NCI-H748 (cell line): ENCODE results near the gene RLN3.
A peak's percentile ranks its signal among the peaks of the same experiment; 100 is the strongest.
"Not testable (repeated sequence)": the region's sequence is repeated elsewhere in the genome, so short reads cannot be mapped to it uniquely, and the experiment has no call there.

ENCODE experiments used
- DNase-seq: peaks from one replicate; lab custom pipeline; 2025; ENCODE audit not compliant: unreplicated experiment; lab: John Stamatoyannopoulos, UW

RLN3 gene

DNA sequence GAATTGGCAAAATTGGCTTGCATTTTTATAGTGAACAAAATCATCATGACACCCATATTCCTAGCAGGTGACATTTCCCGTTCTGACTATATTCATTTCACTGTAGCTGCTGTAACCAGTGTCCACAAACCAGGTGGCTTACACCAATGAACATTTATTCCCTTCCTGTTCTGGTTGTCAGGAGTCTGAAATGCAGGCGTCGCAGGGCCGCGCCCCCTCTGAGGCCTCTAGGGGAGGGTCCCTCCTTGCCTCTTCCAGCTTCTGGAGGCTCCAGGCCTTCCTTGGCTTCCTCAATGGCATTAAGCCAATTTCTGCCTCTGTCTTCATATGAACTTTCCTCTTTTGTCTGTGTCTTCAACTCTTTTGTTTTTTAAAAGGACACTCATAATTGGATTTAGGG lies 6.5 kb upstream of the RLN3 start:
- DNase-seq = no peak

DNA sequence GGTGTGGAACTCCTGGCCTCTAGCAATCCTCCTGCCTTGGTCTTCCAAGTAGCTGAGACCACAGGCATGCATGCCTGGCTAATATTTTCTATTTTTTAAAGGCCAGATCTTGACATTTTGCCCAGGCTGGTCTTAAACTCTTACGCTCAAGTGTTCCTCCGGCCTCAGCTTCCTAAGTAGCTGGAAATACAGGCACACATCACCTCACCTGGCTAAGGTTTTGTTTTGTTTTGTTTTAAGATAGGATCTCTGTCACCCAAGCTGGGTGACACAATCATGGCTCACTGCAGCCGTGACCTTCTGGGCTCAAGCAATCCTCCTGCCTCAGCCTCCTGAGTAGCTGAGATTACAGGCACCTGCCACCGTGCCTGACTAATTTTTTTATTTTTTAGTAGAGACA lies 5.5 kb upstream of the RLN3 start:
- no peak for DNase-seq

DNA sequence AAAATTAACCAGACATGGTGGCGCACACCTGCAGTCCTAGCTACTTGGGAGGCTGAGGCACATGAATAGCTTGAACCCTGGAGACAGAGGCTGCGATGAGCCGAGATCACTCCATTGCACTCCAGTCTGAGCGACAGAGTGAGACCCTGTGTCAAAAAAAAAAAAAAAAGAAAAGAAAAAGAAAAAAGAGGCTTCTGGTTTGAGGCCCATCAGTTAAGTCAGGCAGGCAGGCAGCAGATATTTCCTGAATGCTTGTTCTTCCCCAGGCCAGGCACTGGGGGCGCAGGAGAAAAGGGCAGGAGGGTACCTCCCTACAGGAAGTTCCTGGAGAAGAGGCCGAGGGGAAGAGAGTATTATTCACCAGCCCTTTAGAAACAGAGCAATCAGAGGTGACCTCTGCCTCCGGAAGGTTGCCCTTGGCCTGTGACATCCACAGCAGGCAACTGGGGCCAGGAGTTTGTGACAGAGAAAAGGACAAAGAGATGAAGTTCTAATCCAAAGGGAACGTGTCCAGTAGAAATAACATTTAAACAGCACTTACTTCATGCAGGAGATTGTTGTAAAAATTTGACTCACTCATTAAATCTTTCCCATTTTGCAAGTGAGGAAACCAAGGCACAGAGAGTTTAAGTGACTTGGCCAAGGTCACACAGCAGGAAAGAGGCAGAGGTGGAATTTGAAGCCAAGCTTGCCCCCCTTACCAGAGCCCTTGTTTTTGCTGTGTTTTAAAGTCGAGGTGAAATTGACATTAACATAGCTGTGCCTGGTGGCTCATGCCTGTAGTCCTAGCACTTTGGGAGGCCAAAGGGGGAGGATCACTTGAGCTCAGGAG lies 4.3 kb upstream of the RLN3 start:
- no peak for DNase-seq

DNA sequence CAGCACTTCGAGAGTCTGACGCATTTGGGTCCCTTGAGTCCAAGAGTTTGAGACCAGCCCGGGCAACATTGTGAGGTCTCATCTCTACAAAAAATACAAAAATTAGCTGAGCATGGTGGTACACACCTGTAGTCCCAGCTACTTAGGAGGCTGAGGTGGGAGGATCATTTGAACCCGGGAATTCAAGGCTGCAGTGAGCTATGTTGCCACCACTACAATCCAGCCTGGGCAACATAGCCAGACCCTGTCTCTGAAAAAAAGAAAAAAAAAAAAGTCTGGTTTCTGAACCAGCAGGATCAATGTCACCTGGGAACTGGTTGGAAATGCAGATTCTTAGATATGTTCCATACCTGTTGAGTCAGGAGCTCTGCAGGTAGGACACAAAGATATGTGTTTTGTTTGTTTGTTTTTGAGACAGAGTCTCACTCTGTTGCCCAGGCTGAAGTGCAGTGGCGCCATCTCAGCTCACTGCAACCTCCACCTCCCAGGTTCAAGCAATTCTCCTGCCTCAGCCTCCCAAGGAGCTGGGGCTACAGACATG lies 1.2 kb upstream of the RLN3 start:
- DNase-seq = not testable (repeated sequence)

DNA sequence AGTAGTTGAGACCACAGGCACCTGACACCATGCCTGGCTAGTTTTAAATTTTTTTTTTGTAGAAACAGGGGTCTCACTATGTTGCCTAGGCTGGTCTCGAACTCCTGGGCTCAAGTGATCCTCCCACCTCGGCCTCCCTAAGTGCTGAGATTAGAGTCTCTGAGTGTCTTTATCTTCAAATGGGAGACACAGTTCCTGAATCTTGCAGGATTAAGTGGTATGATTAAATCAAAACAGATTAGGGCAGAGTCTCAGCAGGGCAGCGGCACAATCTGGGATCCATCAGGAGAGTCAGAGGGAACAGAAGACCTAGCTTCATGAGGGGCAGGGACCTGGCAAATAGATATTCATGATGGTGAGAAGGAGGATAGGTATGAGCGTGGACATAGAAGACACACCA lies 953 bp downstream of the RLN3 start:
- no peak for DNase-seq

DNA sequence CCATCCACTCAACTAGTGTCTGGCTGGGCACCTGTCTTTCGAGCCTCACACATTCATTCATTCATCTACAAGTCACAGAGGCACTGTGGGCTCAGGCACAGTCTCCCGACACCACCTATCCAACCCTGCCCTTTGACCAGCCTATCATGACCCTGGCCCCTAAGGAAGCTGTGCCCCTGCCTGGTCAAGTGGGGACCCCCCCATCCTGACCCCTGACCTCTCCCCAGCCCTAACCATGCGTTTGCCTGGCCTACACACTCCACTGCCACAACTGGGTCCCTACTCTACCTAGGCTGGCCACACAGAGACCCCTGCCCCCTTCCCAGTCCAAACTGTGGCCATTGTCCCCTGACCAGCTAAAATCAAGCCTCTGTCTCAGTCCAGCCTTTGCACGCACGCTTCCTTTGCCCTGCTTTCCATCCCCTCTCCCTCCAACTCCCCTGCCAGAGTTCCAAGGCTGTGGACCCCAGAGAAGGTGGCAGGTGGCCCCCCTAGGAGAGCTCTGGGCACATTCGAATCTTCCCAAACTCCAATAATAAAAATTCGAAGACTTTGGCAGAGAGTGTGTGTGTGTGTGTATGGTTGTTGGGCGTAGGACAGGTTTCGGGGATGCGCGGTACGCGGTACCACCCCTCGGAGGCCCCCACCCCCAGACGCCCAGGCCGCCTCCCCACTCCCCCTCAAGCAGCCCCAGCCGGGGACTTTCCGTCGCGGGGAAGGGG lies 3.2 kb downstream of the RLN3 start:
- DNase-seq = no peak

DNA sequence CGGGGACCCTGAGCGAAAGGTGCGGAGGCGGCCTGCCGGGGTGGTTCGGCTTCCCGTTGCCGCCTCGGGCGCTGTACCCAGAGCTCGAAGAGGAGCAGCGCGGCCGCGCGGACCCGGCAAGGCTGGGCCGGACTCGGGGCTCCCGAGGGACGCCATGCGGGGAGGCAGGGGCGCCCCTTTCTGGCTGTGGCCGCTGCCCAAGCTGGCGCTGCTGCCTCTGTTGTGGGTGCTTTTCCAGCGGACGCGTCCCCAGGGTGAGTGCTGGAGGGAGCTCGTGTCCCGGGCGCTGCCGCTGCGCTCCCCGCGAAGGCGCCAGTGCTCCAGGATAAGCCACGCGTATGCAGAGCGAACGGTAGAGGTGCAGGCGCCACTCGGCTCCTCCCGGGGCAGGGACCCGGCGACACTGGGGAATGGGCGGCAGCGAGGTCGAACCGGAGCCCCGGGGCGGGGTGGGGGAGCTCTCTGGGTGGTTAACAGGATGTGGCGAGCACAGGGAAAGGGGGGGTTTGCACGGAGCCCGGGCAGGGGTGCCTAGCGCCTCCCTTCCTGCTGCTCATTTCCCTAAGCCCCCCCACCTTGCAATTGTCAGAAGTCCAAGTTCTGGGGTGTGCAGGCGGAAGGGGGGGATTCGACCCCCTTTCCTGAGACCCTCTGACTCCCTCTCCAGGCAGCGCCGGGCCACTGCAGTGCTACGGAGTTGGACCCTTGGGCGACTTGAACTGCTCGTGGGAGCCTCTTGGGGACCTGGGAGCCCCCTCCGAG lies 4.0 kb downstream of the RLN3 start, which contains the start of gene IL27RA:
TSS of gene IL27RA (plus strand) at position 44 of the 762 bp plus-strand sequence. CDS start at position 155, 111 bp downstream.
- DNase-seq = peak; percentile 61

DNA sequence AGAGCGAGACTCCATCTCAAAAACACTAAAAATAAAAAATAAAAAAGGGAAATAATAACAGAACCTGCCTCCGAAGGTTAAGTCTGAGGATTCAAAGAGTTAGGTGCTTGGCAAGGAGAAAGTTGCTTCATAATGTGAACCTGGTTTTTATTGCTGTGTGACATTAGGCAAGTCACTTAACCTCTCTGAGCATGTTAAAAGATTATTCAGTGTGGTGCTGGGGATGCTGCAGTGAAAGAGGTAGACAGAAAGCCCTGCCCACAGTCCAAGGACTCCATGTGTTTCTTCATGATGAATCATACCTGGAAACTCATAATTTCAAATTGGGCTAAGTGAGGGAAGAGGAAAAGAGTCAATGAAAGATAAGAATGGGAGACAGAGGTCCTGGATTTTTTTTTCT lies 6.0 kb downstream of the RLN3 start:
- DNase-seq = no peak

DNA sequence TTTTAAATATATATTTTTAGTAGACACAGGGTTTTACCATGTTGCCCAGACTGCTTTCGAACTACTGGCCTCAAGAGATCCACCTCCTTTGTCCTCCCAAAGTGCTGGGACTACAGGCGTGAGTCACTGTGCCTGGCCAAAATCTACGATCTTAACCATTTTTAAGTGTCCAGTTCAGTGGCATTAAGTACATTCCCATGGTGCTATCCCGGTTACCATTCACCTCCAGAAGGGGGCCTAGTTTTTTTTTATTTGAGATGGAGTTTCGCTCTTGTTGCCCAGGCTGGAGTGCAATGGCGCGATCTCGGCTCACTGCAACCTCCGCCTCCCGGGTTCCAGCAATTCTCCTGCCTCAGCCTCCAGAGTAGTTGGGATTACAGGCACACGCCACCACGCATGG lies 7.2 kb downstream of the RLN3 start:
- not testable (repeated sequence) for DNase-seq

DNA sequence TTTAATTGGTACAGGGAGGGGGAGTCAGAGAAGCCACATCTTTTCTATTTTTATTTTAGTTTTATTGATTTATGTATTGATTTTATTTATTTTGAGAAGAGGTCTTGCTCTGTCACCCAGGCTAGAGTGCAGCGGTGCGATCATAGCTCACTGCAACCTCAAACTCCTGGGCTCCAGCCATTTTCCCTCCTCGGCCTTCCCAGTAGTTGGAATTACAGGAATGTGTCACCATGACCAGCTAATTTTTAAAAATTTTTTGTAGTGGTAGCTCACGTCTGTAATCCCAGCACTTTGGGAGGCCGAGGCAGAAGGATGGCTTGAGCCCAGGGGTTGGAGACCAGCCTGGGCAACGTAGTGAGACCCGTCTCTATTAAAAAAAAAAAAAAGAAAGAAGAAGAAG lies 7.8 kb downstream of the RLN3 start:
- no peak for DNase-seq

DNA sequence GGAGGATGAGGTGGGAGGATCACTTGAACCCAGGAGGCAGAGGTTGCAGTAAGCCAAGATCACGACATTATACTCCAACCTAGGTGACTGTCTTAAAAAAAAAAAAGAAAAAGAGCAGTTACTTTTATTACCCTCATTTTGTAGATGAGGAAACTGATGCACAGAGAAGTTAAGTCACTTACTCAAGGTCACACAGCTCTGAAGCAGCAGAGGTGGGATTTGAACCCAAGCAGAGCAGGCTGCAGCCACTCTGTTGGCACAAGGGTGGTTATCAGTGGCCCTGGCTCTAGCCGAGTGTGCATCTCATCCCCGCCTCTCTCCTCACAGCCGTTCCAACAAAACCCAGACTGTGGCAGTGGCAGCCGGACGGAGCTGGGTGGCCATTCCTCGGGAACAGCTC lies 11.2 kb downstream of the RLN3 start:
- DNase-seq = no peak

DNA sequence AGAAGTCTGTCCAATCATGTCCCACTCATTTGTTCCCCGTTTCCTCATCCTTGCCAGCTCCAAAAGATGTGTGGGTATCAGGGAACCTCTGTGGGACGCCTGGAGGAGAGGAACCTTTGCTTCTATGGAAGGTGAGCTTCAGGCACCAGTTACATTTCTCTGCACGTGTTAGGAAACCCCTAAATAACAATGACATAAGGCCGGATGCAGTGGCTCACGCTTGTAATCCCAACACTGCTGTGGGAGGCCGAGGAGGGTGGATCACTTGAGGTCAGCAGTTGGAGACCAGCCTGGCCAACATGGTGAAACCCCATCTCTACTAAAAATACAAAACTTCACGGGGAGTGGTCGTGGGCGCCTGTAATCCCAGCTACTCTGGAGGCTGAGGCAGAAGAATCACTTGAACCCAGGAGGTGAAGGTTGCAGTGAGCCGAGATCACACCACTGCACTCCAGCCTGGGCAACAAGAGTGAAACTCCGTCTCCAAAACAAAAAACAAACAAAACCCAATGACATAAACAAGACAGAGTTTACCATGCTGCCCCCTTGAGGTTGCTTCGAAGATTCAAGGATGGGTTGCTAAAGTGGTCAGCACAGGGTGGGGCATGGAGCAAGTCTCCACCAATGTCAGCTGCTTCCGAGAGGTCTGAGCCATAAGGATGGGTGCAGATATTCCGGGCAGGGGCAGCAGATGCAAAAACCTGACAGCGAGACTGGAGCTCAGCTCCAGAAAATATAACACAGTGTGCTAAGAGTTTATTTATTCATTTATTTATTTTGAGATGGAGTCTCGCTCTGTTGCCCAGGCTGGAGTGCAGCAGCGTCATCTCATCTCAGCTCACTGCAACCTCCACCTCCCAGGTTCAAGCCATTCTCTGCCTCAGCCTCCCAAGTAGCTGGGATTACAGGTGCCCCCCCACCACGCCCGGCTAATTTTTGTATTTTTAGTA lies 15.0 kb downstream of the RLN3 start:
- DNase-seq = peak; percentile 64

DNA sequence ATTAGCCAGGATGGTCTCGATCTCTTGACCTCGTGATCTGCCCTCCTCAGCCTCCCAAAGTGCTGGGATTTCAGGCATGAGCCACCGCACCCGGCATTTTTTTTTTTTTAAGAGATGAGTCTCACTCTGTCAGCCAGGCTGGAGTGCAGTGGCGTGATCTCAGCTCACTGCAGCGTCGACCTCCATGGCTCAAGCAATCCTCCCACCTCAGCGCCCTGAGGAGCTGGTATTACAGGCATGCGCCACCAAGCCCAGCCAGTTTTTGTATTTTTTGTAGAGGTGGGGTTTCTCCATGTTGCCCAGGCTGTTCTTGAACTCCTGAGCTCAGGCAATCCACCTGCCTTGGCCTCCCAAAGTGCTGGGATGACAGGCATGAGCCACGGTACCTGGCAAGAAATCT lies 19.9 kb downstream of the RLN3 start:
- DNase-seq = not testable (repeated sequence)

DNA sequence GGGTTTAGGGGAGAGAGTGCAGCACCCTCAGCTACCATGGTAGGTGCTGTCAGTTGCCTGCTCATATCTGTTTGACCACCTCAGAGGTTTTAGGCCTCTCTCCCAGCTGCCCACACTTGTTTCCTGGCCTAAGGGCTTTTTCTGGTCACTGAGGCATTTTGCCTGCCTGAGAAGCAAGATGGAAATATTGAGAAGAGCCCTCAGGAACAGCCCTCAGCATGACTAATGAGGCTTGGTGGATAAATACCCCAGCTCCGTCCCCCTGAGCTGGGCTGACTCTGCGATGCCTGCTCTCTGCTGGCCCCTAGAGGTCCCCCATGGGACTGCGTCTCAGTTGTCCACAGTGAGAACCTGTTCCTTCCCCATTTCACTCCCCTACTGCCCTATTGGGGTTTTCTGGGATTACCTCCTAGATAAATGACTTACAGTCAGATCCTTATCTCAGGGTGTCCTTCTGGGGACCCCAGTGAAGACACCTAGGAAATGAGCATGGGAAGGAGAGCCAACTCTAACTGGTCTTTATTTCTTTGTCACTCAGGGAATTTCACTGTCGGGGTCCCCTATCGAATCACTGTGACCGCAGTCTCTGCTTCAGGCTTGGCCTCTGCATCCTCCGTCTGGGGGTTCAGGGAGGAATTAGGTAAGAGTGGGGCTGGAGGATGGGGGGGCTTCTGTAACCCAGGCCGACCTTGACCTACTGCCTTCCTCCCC lies 20.6 kb downstream of the RLN3 start:
- peak; percentile 36 for DNase-seq

DNA sequence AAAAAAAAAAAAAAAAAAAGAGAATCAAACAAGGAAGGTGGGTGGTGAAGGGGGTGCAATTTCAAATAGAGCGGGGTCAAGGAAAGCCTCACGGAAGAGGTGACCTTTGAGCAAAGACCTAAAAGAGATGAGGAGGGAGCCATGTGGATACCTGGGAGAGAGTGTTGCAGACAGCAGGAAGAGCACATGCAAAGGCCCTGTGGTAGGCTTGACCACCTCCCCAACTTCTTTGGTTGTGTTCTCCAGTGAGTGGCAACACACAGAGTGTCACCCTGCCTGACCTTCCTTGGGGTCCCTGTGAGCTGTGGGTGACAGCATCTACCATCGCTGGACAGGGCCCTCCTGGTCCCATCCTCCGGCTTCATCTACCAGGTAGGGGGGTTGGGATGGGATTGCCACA lies 22.6 kb downstream of the RLN3 start:
- no peak for DNase-seq

DNA sequence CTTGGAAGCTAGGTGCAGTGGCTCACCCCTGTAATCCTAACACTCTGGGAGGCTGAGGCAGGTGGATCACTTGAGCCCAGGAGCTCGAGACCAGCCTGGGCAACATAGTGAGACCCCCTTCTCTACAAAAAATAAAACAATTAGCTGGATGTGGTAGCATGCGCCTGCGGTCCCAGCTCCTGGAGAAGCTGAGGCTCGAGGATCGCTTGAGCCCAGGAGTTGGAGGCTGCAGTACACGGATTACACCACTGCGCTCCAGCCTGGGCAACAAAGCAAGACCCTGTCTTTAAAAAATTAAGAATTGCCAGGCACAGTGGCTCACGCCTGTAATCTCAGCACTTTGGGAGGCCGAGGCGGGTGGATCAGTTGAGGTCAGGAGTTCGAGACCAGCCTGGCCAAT lies 23.0 kb downstream of the RLN3 start:
- DNase-seq = not testable (repeated sequence)

DNA sequence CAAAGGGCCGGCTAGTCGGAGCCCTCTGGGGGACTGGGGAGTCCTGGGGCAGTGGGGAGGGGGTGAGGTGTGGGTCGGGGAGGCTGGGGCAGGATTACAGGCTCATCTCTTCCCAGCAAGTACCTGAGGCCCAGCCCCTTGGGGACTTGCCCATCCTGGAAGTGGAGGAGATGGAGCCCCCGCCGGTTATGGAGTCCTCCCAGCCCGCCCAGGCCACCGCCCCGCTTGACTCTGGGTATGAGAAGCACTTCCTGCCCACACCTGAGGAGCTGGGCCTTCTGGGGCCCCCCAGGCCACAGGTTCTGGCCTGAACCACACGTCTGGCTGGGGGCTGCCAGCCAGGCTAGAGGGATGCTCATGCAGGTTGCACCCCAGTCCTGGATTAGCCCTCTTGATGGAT lies 24.0 kb downstream of the RLN3 start:
- DNase-seq = no peak

DNA sequence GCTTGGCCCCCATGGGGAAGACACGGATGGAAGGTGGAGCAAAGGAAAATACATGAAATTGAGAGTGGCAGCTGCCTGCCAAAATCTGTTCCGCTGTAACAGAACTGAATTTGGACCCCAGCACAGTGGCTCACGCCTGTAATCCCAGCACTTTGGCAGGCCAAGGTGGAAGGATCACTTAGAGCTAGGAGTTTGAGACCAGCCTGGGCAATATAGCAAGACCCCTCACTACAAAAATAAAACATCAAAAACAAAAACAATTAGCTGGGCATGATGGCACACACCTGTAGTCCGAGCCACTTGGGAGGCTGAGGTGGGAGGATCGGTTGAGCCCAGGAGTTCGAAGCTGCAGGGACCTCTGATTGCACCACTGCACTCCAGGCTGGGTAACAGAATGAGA lies 24.5 kb downstream of the RLN3 start:
- no peak for DNase-seq

DNA sequence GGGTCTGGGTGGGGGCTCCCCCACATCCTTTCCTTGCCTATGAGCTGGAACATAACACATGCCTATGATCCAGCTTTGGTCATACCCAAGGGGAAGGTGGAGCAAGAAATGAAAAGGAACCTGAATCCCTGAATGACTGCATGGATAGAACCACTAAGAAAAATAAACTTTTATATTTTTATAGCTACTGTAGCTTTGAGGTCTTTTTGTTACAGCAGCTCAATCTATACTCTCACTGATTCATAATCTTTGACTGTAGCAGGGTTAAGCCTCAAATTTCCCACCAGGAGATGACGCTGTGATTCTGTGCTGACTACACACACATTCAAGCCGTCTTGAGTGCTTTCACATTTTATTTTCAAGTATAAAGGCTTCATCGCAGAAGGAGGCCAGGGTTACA lies 25.1 kb downstream of the RLN3 start:
- DNase-seq = no peak

DNA sequence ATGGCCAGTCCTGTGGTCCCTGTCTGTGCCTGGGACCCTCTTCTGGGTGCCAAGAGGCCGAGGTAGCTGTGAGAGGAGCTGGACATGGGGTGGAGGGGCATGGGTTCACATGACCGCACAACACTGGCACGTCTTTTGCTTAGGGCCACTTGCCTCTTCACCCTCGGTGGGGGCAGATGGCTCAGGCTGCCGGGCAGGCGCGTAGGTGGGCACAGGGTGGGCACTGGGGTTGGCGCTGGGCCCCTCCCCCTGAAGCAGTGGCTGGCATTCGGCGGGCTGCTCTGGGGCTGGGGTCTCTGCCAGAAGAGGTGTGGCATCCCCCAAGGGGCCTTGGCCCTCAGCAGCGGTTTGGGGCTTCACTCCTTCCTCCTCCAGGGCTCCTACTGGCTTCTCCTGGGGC lies 25.6 kb downstream of the RLN3 start:
- DNase-seq = no peak
